GM12878 (cell line): Measurements from ENCODE around the gene ALDH1A2. TPM values are rescaled to one million over a fixed set of nuclear protein-coding genes. Genes with fewer than 3 reads are reported as not detected.
"Not testable (repeated sequence)": the region's sequence is repeated elsewhere in the genome, so short reads cannot be mapped to it uniquely, and the experiment has no call there.

Experiments
- ATAC-seq: fragments of 200-7000 bp; cut with Tn5 transposase; 3 replicates; pipeline ENCODE4 v1.9.1; 2020; ENCODE audit warnings: mild to moderate bottlenecking, moderate library complexity
- BruUV-seq: library from RNA; stranded (reverse); fragments of 400-500 nt; replicated peaks from 2 replicates; lab custom pipeline; 2021; lab: Mats Ljungman, UMichigan
- CTCF ChIA-PET: fragments of 300-600 bp; sonication (Branson Sonifier 250); formaldehyde crosslinking; extraction: SDS; loops from one replicate; lab custom pipeline; 2021; ENCODE audit warnings: inconsistent platforms; lab: Yijun Ruan, JAX
- POLR2A ChIA-PET: fragments of 350-600 bp; formaldehyde crosslinking; extraction: SDS; loops from one replicate; lab custom pipeline; 2021; ENCODE audit warnings: inconsistent platforms; lab: Charles Lee
- RAD21 ChIA-PET: fragments of 300-600 bp; sonication (Branson Sonifier 250); formaldehyde crosslinking; loops from one replicate; lab custom pipeline; 2023; ENCODE audit warnings: antibody characterized with exemption; ENCODE audit not compliant: unreplicated experiment; lab: Charles Lee
- SMC1A ChIA-PET: fragments of 300-600 bp; sonication (Branson Sonifier 250); formaldehyde crosslinking; loops from one replicate; lab custom pipeline; 2023; ENCODE audit not compliant: unreplicated experiment, uncharacterized antibody; lab: Charles Lee
- DNase-seq: peaks from one replicate; pipeline ENCODE4 v3.0.0-alpha.2; 2011; ENCODE audit warnings: low read depth, low spot score
- FAIRE-seq: peaks from 3 replicates; lab custom pipeline; 2011; peaks lifted over from hg19 to GRCh38; lab: Jason Lieb, UNC
- H2AFZ ChIP-seq: 2 replicates; pipeline ENCODE4 v1.6.0; 2011; ENCODE audit warnings: low read depth, low read length, control low read depth; ENCODE audit not compliant: control insufficient read depth
- H3K27ac ChIP-seq: 2 replicates; pipeline ENCODE4 v1.5.1; 2011; ENCODE audit warnings: control low read depth; ENCODE audit not compliant: control insufficient read depth, insufficient read depth
- H3K27me3 ChIP-seq, 2 experiments: replicated peaks in 1 of 2; 2 replicates each; pipeline versions ENCODE4 v1.6.0 to v1.6.1; 2011; ENCODE audit warnings: low read length in 1 of 2; ENCODE audit not compliant: control insufficient read depth in 2 of 2, insufficient read depth in 2 of 2
- H3K36me3 ChIP-seq, 2 experiments: 2 replicates each; pipeline ENCODE4 v1.5.1; 2011; ENCODE audit warnings: low read length in 1 of 2; ENCODE audit not compliant: control insufficient read depth in 2 of 2, insufficient read depth in 2 of 2
- H3K4me1 ChIP-seq: 2 replicates; pipeline ENCODE4 v1.6.1; 2011; ENCODE audit warnings: mild to moderate bottlenecking, low read length, moderate library complexity, mixed read lengths; ENCODE audit not compliant: control insufficient read depth, insufficient read depth
- H3K4me2 ChIP-seq: 2 replicates; pipeline ENCODE4 v1.6.0; 2011; ENCODE audit warnings: control low read depth; ENCODE audit not compliant: control insufficient read depth, insufficient read depth
- H3K4me3 ChIP-seq: fragments of 200-600 bp; sonication (generic); 2 replicates; pipeline ENCODE4 v1.5.1; 2016
- H3K79me2 ChIP-seq: 2 replicates; pipeline ENCODE4 v1.6.0; 2011; ENCODE audit warnings: low read length; ENCODE audit not compliant: control insufficient read depth, insufficient read depth
- H3K9ac ChIP-seq: 2 replicates; pipeline ENCODE4 v1.8.0; 2011; ENCODE audit warnings: low read length, control low read depth, mixed read lengths; ENCODE audit not compliant: control insufficient read depth, insufficient read depth
- H3K9me3 ChIP-seq: replicated peaks from 3 replicates; pipeline ENCODE4 v1.5.1; 2011; ENCODE audit warnings: mild to moderate bottlenecking, low read length; ENCODE audit not compliant: control insufficient read depth, insufficient read depth
- H4K20me1 ChIP-seq: 2 replicates; pipeline ENCODE4 v1.6.0; 2011; ENCODE audit not compliant: control insufficient read depth, insufficient read depth
- CREB1 ChIP-seq: IDR thresholded peaks from 2 replicates; pipeline ENCODE4 v1.6.1; 2012; ENCODE audit warnings: low read depth, mild to moderate bottlenecking, inconsistent platforms
- EED ChIP-seq: sonication (generic); IDR thresholded peaks from 2 replicates; pipeline ENCODE4 v1.6.1; 2016; ENCODE audit warnings: antibody characterized with exemption, low read depth
- EGR1 ChIP-seq, 2 experiments: IDR thresholded peaks; 1 replicate in 1 of 2; 2 replicates in 1 of 2; pipeline ENCODE4 v1.6.1; 2011 to 2012; ENCODE audit warnings: low read depth in 2 of 2, low read length in 2 of 2, borderline replicate concordance in 1 of 2, mild to moderate bottlenecking in 1 of 2, moderate library complexity in 1 of 2
- SIX5 ChIP-seq: IDR thresholded peaks from 2 replicates; pipeline ENCODE4 v1.6.1; 2011; ENCODE audit warnings: mild to moderate bottlenecking, low read depth, low read length, moderate library complexity; ENCODE audit not compliant: severe bottlenecking
- SREBF2 ChIP-seq: IDR thresholded peaks from 2 replicates; pipeline ENCODE4 v1.6.1; 2012; ENCODE audit warnings: mild to moderate bottlenecking, low read length
- WGBS: methylation state at CpG from one replicate; pipeline ENCODE4 v1.1.6; 2016; ENCODE audit warnings: low lambda C conversion rate; ENCODE audit not compliant: insufficient replicate concordance, insufficient coverage; ENCODE audit errors: missing lambda C conversion rate; 5-methylcytosine and 5-hydroxymethylcytosine counted together
- in situ Hi-C: fragments of 300-500 bp; cut with MboI; formaldehyde crosslinking; loops from 9 replicates; pipeline ENCODE4 v1.14.3; 2018; ENCODE audit warnings: mixed read lengths
- intact Hi-C: fragments of 100-400 bp; cut with micrococcal nuclease; formaldehyde crosslinking; loops from one replicate; pipeline ENCODE4 v1.14.2; 2022; ENCODE audit not compliant: unreplicated experiment
- polyA plus RNA-seq, 11 experiments: library from polyadenylated mRNA; depleted of rRNA in 4 of 11; unstranded in 6 of 11; stranded (reverse) in 5 of 11; fragments of >200 nt; fragmentation: Nextera tagmentation in 4 of 11; fragmentation: Illumina TruSeq in 1 of 11; extraction: Ambion mirVana in 4 of 11; extraction: Trizol in 1 of 11; gene quantifications; 1 replicate in 1 of 11; 2 replicates in 10 of 11; pipeline versions ENCODE4 v1.2.1 to v1.2.3, GENCODE V29; 2011 to 2016; ENCODE audit warnings: inconsistent platforms in 2 of 11, missing spikeins in 2 of 11, low read depth in 1 of 11
- total RNA-seq, 4 experiments: library from RNA; depleted of rRNA in 3 of 4; stranded (reverse); fragments of >200 nt in 3 of 4; fragmentation: Illumina TruSeq in 1 of 4; extraction: Trizol in 1 of 4; gene quantifications; 2 replicates each; pipeline versions ENCODE4 v1.2.1 to v1.2.3, GENCODE V29; 2013 to 2021
- TF ChIP-seq, protein P1 (sequence below): fragments of 450-650 bp; formaldehyde crosslinking; IDR thresholded peaks from 2 replicates; pipeline ENCODE4 v1.4.0; 2020; ENCODE audit warnings: mild to moderate bottlenecking, moderate library complexity
- TF ChIP-seq, protein P2 (sequence below): fragments of 450-650 bp; IDR thresholded peaks from 2 replicates; pipeline ENCODE4 v1.6.1; 2017; ENCODE audit warnings: mild to moderate bottlenecking, moderate library complexity
- TF ChIP-seq, protein P3 (sequence below): IDR thresholded peaks from 2 replicates; pipeline ENCODE4 v1.6.1; 2012; ENCODE audit warnings: low read depth, low read length, improper control_type of control experiment

The ALDH1A2 gene
- total and polyA plus RNA-seq, 10 of the 15 experiments (the other 5 are each of a cell fraction or from before 2014, with no cell fraction given) = 0.06 to 0.92 (median 0.18) TPM; not detected in 5

DNA sequence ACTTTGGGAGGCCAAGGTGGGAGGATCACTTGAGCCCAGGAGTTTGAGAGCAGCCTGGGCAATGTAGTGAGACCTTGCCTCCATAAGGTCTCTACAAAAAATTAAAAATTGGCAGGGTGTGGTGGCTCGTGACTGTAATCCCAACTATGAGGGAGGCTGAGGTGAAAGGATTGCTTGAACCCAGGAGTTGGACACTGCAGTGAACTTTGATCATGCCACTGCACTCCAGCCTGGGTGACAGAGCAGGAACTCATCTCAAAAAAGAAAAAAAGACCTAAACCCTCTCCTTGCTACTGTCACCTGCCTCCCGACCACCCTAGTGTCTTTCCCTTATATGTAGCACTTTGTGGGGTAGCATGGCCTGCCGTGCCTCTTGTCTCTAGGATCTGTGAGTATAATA is 48.9 kb upstream of the ALDH1A2 start (continued):
- TF ChIP-seq, protein P1, sequence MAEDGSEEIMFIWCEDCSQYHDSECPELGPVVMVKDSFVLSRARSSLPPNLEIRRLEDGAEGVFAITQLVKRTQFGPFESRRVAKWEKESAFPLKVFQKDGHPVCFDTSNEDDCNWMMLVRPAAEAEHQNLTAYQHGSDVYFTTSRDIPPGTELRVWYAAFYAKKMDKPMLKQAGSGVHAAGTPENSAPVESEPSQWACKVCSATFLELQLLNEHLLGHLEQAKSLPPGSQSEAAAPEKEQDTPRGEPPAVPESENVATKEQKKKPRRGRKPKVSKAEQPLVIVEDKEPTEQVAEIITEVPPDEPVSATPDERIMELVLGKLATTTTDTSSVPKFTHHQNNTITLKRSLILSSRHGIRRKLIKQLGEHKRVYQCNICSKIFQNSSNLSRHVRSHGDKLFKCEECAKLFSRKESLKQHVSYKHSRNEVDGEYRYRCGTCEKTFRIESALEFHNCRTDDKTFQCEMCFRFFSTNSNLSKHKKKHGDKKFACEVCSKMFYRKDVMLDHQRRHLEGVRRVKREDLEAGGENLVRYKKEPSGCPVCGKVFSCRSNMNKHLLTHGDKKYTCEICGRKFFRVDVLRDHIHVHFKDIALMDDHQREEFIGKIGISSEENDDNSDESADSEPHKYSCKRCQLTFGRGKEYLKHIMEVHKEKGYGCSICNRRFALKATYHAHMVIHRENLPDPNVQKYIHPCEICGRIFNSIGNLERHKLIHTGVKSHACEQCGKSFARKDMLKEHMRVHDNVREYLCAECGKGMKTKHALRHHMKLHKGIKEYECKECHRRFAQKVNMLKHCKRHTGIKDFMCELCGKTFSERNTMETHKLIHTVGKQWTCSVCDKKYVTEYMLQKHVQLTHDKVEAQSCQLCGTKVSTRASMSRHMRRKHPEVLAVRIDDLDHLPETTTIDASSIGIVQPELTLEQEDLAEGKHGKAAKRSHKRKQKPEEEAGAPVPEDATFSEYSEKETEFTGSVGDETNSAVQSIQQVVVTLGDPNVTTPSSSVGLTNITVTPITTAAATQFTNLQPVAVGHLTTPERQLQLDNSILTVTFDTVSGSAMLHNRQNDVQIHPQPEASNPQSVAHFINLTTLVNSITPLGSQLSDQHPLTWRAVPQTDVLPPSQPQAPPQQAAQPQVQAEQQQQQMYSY (CRISPR knock-in tag) = no peak
- TF ChIP-seq CREB1 = no peak
- TF ChIP-seq SREBF2 = no peak
- TF ChIP-seq SIX5 = no peak
- TF ChIP-seq, protein P2, sequence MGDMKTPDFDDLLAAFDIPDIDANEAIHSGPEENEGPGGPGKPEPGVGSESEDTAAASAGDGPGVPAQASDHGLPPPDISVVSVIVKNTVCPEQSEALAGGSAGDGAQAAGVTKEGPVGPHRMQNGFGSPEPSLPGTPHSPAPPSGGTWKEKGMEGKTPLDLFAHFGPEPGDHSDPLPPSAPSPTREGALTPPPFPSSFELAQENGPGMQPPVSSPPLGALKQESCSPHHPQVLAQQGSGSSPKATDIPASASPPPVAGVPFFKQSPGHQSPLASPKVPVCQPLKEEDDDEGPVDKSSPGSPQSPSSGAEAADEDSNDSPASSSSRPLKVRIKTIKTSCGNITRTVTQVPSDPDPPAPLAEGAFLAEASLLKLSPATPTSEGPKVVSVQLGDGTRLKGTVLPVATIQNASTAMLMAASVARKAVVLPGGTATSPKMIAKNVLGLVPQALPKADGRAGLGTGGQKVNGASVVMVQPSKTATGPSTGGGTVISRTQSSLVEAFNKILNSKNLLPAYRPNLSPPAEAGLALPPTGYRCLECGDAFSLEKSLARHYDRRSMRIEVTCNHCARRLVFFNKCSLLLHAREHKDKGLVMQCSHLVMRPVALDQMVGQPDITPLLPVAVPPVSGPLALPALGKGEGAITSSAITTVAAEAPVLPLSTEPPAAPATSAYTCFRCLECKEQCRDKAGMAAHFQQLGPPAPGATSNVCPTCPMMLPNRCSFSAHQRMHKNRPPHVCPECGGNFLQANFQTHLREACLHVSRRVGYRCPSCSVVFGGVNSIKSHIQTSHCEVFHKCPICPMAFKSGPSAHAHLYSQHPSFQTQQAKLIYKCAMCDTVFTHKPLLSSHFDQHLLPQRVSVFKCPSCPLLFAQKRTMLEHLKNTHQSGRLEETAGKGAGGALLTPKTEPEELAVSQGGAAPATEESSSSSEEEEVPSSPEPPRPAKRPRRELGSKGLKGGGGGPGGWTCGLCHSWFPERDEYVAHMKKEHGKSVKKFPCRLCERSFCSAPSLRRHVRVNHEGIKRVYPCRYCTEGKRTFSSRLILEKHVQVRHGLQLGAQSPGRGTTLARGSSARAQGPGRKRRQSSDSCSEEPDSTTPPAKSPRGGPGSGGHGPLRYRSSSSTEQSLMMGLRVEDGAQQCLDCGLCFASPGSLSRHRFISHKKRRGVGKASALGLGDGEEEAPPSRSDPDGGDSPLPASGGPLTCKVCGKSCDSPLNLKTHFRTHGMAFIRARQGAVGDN = no peak
- TF ChIP-seq EED = no peak
- TF ChIP-seq, protein P3, sequence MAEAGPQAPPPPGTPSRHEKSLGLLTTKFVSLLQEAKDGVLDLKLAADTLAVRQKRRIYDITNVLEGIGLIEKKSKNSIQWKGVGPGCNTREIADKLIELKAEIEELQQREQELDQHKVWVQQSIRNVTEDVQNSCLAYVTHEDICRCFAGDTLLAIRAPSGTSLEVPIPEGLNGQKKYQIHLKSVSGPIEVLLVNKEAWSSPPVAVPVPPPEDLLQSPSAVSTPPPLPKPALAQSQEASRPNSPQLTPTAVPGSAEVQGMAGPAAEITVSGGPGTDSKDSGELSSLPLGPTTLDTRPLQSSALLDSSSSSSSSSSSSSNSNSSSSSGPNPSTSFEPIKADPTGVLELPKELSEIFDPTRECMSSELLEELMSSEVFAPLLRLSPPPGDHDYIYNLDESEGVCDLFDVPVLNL = no peak
- TF ChIP-seq EGR1 (IDR thresholded peaks at IDR 0.05; ENCODE audit: borderline replicate concordance in 1 of 2, low read depth in 2 of 2, low read length in 2 of 2) = no peak

DNA sequence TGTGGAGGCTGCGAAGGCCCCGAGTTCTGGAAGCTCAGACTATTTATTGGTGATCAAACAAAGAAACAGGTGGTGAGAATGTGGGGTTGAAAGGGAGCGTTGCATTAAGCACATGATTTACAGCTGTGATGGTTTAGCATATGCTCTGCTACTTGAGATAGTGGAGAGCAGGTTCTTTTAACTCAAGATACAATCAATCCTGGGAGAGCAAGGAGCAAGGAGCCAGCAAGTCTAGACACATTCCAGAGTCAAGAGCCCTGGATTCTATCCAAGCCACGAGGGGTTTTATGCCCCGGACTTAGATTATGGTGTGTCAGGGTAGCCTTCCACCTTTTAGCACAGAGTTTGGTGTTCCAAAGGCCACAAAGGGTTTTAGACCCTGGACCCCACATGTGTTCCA is 47.8 kb upstream of the ALDH1A2 start:
- CTCF ChIA-PET, H3K36me3 ChIP-seq, H3K4me1 ChIP-seq, H3K9ac ChIP-seq, H3K4me3 ChIP-seq, intact Hi-C loops, H3K27ac ChIP-seq, ATAC-seq, H3K9me3 ChIP-seq, DNase-seq, H3K27me3 ChIP-seq, H2AFZ ChIP-seq, FAIRE-seq, H4K20me1 ChIP-seq, BruUV-seq, POLR2A ChIA-PET, H3K79me2 ChIP-seq, H3K4me2 ChIP-seq, RAD21 ChIA-PET, in situ Hi-C loops: not testable (repeated sequence)
- SMC1A ChIA-PET = interaction anchor here (0.8 kb wide), 1 partner anchor 14 kb away, joined by 3 read pairs; no protein-coding TSS in a partner anchor
- 0% methylated on average over 5 of the region's 5 CpGs for WGBS
